NCI-H187 (cell line): ENCODE data around the gene OR7A17.

Experiments
- DNase-seq, 2 experiments: peaks; one replicate each; lab custom pipeline; 2025; lab: John Stamatoyannopoulos, UW

Gene OR7A17

DNA sequence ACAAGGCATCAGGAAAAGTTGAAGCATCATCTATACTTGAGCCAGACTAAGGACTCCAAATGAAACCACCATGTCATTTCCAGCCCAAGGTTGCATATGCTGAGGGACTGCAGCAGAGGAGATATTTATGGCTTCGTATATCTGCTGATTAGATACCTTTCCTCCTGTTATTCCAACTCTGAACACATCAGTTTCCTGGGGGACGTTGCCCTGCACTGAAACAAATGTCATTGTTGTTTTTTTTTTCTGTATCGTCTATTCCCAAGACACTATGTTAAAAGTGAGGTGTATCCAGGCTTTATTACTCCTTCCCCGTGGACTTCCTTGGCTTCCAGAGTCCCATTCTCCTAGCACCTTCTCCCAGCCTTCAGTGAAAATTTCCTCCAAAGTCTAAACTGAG lies at the start of gene OR7A17:
OR7A17 (minus strand) TSS at position 101 of the 400 bp plus-strand sequence. CDS start 4,777 bp downstream, outside the sequence.
- no peak for DNase-seq

DNA sequence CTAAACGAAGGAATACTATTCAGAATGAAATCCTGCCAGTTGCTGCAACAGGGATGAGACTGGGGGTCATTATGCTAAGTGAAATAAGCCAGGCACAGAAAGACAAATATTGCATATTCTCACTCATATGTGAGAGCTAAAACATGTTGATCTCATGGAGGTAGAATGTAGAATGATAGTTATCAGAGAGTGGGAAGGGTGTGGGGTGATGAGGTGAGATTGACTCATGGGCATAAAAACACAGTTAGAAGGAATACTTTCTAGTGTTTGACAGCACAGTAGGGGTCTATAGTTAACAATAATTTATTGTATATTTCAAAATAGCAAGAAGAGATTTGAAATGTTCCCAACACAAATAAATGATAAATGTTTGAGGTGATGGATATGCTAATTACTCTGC lies 47.6 kb upstream of the OR7A17 start:
- DNase-seq = no peak

DNA sequence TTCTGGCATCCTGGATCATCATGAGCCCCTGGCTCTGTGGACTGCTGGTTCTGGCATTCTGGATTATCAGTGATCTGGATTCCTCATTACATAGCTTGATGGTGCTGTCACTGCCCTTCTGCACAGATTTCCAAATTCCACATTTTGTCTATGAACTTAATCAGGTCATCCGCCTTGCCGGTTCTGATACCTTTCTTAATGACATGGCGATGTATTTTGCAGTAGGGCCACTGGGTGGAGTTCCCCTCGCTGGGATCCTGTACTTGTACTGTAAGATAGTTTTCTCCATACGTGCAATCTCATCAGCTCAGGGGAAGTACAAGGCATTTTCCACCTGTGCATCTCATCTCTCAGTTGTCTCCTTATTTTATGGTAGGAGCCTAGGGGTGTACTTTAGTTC lies 30.9 kb upstream of the OR7A17 start:
- no peak for DNase-seq

DNA sequence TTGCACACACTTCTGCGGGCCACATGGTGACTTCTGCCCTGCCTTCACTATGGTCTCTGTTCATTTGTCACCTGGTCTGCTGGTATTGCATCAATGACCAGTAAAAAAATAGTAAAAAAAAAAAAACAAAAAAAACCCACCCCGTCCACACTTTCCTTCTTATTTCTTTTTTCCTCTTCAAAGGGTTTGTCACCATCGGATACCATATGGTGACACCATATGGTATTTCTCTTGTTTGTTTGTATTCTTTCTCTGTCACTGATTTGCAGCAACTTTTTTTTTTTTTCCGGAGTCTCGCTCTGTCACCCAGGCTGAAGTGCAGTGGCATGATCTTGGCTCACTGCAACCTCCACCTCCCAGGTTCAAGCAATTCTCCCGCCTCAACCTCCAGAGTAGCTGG lies 29.2 kb upstream of the OR7A17 start:
- DNase-seq = no peak

DNA sequence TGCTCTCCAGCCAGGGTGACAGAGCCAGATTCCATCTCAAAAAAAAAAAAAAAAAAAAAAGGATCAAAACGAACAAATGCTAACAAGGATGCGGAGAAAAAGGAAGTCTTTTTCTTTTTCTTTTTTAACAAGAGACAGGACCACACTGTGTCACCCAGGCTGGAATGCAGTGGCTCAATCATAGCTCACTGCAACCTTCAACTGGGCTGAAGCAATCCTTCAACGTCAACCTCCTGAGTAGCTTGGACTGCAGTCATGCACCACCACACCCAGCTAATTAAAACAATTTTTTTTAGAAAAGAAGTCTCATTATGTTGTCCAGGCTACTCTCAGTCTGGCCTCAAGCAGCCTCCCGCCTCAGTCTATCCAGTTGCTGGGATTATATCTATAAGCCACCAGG lies 20.8 kb upstream of the OR7A17 start:
- DNase-seq = no peak

DNA sequence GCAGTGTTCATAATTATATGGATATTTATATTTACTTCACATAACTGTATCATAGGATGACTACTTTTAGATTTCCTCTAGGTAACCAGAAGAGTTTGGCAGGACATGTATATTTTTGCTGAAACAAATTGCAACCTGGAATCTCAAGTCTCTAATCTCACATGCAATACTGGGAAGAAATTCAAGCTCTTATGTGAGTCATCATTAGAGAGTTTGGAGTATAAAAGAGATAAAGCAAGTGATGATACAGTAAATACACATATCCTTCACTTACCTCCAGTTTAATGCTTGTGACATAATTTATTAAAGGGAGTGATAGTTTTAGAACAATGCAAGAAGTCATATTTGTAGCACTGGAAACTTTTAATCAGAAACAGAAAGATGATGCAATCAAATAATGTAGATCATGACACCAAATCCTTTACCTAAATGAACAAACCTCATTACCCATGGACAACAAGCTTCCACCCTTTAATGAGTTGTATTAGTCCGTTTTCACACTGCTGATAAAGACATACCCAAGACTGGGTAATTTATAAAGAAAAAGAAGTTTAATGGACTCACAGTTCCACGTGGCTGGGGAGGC lies 15.8 kb upstream of the OR7A17 start:
- no peak for DNase-seq

DNA sequence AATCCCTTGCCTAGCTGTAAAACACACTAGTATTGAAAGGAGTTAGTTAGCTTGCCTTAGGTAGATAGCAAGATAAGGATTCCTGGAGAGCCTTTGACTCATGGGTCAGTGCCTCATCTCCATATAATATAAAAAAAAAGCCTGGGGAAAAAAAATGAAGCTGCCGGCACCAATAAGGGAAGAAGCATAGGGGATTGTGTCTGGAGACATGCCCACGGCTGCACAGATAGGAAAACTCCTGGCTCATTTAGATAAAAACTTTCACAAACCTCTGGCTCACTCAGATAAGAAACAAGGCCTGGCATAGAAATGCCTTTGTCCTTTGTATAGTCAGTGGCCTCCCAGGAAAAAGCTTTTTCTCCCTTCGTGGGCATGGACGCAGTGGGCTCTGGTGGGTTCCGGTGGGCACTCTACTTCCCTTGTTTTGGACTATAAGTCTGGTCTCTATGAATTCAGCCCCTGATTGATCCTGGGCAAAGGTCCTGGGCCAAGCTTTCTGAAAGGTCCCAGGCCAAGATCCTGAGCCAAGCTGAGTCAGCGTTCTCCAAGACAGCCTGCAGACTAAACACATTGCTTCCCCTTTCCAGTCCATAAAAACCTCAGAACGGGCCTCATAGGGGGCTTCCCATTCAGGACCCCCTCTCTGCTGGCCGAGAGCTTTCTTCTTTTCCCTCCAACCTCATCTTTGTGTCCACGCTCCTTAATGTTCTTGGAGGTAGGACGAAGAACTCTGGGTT lies 4.9 kb upstream of the OR7A17 start:
- no peak for DNase-seq

DNA sequence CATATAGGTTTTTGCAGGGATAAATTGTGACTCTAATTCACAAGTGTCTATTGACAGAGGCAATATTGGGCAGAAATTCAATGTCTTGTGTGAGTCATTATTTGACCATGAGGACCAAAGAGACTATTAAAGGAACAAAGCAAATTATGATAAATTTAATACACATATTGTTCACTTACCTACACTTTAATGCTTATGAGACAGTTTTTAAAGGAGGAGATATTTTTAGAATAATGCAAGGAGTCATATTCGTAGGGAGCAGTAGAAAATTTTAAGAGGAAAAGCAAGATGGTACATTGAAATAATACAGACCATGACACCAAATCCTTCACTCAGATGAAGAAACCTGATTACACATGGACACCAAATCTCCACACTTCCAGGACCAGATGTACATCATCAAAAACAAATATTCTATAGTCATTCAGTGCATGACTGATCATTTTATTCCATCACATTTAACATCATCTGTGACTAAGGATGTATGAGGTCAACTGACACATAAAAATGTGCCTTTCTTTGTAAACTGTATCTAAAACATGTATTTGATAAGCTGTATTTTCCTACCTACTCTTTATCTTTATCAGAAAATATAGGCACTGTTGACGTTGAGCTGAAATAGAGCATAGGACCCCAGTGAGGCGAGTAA lies 4.2 kb upstream of the OR7A17 start:
- DNase-seq = no peak

DNA sequence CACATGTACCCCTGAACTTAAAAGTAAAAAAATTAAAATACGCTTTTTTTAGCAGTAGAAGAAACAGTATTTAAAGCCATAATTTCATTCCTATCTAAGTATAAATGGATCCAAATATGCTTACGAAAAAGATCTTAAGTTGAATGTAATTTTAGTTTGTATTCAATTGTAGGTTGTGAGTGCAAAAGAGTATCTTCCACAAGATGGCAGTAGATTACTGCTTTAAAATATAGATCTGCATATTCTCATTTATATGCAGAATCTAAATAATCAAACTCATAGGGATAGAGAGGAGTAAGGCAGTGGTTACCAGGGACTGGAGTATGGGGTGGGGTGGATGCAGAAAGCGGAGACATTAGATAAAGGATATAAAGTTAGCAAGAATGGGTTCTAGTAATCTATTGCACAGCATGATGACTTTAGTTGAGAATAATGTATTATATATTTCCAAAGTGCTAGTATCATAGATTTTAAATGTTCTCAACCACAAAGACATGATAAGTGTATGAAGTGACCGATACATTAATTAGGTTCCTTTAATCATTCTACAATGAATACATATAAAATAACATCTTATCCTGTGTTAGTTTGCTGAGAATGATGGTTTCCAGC lies 14.2 kb downstream of the OR7A17 start:
- DNase-seq = no peak

DNA sequence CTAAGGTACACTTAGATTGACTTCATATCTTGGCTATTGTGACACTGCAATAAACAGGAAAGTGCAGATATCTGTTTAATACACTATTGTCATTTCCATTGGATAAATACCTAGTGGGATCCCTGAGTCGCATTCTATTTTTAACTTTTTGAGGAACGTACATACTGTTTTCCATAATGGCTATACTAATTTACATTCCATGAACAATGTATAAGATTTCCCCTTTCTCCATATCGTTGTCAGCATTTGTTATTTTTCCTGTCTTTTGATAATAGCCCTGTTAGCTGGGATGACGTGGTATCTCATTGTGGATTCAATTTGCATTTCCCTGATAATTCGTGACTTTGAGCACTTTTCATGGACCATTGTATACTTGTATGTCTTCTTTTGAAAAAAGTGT lies 17.4 kb downstream of the OR7A17 start:
- DNase-seq = no peak

DNA sequence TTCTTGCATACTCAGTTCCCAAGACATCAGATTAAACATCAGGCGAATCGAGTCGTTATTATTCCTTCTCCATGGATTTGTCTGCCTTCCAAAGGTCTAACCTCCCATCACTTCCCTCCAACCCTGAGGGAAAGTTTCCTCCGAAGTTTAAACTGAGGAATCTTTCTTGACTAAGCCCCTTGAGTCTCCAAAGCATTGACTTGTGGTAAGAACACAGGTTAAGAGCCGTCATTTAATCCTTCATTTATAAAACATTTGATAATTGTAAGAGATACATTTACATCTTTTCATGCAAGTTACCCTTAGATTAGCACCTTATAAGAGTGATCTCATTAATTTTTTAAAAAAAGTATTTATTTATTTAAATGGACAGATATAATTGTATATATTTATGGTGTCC lies 37.1 kb downstream of the OR7A17 start, which contains the start of gene OR7A10:
OR7A10 (minus strand) TSS at position 101 of the 400 bp plus-strand sequence. CDS start 7,045 bp downstream, outside the sequence.
- DNase-seq = no peak

DNA sequence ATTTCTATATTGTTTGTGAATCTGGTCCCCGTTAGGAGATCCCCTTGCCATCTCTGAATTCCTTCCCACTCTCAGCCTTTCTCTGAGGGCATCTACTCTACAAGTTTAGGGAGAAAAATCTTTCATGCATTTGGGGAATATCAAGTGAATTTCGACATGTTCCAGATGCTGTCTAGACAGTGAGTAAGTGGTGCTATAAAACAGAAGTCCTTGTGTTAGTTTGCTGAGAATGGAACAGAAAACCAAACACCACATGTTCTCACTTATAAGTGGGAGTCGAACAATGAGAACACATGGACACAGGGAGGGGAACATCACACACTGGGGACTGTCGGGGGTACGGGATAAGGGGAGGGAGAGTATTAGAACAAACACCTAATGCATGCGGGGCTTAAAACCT lies 42.4 kb downstream of the OR7A17 start:
- no peak for DNase-seq

DNA sequence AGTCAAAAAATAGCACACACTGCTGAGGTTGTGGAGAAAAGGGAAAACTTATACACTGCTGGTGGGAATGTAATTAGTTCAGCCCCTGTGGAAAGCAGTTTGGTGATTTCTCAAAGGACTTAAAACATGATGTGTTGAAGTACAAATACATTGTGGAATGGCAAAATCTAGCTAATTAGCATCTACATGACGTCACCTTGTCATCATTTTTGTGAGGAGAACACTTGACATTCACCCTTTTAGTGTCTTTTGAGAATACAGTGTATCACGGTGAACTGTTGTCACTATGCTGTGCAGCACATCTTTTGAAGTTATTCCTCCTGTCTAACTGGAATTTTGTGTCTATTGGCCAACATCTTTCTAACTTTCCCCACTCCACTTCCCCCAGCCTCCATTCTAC lies 42.8 kb downstream of the OR7A17 start:
- DNase-seq = no peak

DNA sequence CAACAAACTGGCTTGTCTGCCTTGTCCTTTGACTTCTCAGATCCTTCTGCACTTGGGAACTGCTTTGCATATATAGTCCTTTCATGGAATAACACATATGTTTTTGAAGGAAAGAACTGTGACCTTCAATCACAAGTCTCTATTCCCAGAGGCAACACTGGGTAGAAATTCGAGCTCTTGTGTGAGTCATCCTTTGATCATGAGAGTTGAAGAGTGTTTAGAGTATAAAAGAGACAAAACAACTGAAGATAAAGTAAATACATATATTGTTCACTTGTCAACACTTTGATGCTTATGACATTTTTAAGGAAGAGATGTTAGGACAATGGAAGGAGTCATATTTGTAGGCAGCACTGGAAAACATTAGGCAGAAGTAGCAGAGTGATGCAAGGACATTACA lies 45.7 kb downstream of the OR7A17 start:
- no peak for DNase-seq

DNA sequence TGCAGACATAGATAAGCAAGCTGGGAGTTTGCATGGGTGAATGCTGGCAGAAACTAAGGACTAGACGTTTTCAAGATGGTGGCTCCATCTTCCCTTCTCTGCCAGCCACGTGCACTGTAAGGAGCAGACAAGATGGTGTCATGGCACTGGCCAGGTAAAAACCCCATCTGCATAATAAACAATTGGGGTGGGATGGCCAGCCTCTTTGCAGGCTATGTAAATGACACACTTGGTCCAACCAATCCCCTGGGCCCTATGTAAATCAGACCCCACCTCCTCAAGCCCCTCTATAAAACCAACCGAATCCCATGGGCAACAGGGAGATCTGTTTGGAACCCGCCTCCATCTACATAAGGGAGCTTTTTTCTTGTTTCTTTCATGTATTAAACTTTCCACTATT lies 48.5 kb downstream of the OR7A17 start:
- DNase-seq = no peak

DNA sequence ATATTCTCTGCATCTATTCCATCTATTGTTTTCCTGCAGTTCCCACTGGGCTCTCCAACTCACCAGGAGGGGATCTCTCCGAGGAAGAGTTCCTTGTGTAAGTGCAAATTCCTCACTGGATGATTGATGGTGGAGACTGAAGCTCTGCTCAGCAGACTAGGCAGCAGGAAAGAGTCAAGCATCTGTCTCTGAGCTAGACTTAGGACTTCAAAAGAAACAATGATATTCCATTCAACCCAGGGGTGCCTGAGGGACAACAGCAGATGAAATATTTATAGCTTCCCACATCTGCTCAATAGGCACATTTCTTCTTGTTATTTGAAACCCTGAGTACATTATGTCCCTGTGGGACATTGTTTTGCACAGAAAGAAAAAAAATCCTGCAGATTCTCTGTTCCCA lies 50.9 kb downstream of the OR7A17 start, which contains the start of the genes OR7A5 and OR7C1:
OR7A5 (minus strand) TSS at position 175 of the 400 bp plus-strand sequence. CDS start 6,944 bp downstream, outside the sequence.
OR7C1 (minus strand) TSS at position 175 of the 400 bp plus-strand sequence. CDS start 35,049 bp downstream, outside the sequence.
- no peak for DNase-seq

DNA sequence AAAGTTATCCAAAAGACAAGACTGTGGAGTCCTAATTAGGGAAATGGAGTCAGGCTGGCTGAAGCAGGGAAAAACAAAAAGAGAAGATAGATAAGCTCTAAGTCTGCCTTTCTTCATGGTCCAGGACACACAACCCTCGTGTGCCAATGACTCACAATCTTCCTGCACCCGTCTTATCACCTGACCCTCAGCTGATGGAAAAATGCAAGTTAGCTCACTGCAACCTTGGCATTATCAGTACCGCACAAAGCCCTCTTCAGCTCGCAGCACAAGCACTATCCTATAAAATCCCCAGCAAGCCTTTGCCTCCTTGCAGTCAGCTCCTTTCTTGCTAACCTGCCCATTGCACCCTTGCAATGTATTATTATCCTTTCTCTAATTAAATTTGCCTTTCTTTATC lies 55.2 kb downstream of the OR7A17 start:
- no peak for DNase-seq
